ENCODE results near the gene PAX9.

The PAX9 gene

DNA sequence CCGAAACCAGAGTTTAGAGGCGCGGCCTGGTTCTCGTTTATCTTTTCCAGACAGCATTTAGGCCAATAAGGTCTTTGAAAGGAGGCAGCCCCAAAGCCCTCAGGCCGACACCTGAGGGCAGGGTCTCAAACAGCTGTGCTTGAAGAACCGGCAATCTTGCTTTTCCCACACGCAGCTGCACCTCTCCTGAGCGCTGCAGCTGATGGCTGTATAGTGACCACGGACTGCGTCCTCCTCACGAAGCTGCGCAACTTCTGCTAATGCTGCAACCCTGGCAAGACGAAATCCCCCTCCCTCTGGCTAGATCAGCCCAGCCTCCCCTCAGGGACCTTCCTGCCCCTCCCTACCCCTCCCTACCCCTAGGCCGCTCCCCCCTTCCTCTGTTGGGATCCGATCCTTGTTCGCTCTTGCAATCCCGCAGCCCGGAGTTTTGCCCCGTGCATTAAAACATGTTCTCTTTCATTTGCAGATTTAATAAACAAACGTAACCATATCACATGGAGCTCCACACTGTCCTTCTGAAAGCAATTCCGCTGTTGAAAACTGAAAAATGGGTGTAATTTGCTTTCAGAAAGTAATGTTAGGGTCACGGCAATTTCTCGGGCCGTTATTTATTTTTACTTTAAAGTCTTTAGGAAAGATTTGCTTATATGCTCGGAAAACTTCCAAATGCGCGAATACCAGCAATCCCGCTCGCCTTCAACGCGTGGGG, 4.8 kb upstream of the PAX9 start:
- no peak for DNase-seq

DNA sequence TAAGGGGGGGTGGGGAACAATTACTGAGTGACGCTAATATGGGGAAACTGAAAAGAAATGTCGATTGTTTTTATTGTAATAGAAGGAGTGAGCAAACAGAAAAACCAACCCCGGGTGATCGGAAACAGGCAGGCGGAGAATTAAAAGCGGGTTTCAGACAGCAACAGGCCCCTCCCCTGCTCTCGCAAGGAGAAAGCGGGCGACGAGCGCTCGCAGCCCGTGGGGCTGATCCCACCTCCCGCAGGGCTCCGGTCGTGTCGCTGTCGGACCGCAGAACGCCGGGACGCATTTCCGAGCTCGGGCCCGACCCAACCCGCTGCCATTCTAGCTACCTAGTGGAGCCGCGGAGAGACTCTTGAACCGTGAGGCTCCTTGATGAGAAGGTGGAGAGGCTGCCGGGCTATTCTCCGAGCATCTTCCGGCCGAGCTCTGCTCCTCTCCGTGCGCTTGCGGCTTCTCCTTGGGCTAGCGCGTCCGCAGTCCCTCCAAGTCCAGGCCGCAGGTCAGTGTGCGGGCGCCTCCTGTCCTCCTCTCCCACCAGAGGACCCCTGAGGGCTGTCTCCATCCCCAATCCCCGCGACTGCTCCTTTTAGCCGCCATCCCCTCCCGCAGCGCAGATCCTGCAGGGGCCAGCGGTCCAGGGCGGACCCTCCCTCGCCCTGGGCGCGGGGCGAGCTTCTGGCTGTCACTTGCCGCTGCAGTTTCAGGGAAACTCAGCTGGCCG, 4.1 kb upstream of the PAX9 start:
- no peak for DNase-seq

DNA sequence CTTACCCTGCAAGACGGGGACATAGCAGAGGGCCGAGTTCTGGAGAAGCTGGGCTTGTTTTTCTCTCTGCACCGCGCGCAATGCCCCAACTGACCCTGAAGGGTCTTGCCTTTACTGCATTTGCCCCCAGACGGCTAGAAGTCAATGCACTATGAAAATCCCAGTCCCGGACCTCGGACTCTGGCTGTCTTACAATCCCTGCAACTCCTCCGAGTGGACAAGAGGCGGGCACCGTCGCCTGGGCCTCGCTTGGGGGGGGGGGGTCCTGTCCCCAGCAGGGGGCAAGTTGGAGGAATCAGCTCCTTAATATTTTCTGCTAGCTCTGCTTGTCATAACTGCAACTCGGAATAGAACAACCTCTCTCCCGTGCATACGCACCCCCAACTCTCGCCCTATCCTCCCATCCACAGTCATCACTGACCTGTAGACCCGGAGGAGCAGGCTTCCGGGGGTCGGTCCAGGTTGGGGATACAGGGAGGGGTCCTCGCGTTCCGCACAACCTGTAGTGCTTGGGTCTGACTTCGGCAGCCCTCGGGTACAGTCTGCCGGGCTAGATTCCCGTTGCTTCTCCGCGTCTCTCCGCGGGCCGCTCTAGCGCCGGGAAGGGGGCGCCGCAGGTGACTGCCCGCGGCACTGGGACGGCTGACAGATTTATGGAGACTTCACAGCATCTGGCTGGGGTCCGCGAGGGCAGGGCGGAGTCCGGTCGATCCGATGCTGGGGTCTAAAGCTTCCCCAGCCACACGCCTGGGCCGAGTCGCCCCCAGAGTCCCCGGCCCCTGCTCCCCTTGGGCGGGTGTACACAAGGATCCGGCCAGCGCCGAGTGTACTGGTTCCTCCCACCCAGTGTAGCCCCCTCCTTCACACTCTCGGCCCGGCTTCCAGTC, 3.3 kb upstream of the PAX9 start:
- no peak for DNase-seq

GRCh38 chr14:36659010-36659821, 2.4 kb upstream of the PAX9 start:
- DNase-seq: no peak

DNA sequence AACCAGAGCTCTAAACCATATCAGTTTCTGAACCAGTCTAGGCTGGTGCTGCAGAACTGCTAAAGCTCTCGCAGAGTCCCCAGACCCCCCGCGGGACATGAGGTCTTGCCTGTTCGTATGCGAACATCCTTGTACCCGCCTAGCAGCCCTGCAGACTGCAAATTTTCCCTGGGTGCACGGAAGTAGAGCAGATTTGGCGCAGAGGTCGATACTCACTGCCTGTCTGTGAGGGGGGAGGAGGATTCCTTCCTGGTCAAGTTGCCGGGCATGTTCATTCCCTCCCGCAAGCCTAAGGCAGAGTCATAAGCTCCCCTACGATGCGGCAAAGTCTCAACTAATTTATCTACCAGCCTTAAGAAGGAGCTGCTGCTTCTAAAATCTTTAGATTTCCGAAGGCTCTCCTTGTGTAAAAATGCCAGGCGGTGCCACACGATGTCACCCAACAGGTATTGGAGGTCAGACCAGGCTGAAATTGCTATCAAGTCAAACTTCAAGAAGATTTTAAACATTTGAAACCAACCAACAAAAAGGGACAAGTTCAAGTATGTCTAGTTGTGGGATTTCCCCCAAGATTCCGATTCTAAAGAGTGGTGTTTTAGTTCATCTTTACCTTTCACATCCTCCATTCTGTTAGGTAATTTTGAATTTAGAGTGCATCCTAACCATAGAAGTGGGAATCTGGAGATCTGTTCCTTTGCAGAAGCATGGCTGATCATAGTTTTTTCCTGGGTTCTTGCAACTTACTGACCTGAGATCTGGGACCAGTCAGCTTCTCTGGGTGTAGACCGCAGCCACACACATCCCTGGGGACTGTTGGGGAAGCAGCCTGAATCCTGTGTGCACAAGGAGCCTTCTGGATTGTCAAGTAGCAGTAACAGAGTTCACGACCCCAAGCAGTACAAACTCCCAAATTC, 1.6 kb upstream of the PAX9 start:
- DNase-seq: no peak

DNA sequence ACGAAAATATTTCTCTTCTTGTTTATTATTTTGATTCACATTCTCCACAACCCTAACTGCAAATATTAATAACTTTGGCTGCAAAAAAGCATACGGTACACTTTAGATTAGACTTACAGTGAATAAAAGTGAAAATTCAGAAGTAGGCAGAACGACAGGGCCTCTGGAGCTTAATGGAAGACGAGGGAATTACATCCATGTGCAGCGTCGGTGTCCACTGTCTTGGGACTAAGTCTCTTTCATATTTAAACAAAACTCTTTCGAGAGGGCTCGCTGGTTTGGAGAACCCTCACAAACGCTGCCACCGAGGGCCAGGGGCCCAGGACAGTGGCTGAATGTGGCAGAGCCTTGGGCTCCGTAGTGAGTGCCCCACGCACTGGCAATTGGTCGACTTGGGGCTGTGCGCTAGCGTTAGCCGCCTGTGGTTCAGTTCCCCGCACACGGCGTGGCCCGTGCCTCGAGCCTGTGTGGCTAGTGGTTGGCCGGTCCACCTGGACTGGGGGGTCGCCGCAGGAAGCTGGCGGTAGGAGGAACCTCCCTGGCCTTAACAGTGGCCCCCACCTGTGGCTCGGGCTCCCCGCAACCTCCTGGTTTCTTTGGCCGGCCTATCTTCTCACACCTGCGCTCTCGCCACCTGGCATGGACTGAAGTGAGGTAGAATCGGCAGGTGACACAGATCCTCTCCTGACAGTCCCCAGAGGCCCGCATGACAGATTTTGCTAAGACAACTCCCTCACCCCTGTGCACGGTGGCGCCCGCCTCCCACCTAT, 739 bp upstream of the PAX9 start:
- no peak for DNase-seq

DNA sequence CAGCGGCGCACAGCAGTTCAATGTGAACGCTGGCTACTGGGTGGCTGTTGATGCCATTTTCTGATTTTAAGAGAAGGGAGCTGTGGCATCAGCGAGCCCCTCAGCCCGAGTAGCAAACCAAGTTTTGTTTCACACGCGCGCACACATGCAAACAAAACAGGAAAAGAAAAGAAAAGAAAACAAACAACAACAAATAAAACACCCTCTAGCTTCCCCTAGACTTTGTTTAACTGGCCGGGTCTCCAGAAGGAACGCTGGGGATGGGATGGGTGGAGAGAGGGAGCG, 540 bp downstream of the PAX9 start:
- DNase-seq: no peak

- no peak for DNase-seq
These were observed 1.1 kb downstream of the PAX9 start for GRCh38 chr14:36662543-36663403.

DNA sequence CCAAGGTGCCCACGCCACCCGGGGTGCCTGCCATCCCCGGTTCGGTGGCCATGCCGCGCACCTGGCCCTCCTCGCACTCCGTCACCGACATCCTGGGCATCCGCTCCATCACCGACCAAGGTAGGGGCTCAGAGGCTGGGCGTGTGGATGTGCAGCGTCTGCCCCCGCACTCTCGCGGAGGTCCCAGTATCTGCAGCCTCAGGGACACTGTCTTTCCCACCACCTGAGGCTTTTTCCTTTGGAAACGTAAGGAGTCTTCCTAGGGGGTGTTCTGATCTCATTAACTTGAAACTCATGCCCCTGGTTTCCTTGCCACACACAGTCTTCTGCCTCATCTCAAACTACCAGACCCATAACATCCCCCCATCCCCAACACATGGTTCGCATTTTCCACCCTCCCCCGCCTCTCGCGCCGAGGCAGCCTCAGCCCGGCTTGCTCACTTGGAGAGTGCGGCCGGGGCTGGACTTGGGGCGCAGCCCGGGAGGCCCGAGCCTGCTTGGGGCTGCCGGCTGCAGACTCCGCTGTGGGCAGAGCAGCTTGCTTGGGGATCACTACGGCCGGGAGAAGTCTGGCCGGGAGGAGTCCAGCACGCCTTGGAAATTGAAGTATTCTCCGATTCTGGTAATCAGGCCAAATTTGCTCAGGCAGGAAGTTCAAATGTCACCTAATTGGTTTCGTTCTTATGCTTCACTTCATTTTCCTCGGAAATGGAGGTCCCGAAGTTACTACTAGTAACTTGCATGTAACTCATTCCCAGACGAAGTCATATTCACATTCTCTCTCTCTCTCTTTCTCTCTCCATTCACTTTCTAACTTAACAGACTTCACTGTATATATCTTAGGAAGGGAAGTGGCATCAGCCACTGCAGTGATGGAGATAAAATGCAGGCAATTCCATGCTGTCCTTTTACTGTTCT, 2.0 kb downstream of the PAX9 start:
- no peak for DNase-seq

DNA sequence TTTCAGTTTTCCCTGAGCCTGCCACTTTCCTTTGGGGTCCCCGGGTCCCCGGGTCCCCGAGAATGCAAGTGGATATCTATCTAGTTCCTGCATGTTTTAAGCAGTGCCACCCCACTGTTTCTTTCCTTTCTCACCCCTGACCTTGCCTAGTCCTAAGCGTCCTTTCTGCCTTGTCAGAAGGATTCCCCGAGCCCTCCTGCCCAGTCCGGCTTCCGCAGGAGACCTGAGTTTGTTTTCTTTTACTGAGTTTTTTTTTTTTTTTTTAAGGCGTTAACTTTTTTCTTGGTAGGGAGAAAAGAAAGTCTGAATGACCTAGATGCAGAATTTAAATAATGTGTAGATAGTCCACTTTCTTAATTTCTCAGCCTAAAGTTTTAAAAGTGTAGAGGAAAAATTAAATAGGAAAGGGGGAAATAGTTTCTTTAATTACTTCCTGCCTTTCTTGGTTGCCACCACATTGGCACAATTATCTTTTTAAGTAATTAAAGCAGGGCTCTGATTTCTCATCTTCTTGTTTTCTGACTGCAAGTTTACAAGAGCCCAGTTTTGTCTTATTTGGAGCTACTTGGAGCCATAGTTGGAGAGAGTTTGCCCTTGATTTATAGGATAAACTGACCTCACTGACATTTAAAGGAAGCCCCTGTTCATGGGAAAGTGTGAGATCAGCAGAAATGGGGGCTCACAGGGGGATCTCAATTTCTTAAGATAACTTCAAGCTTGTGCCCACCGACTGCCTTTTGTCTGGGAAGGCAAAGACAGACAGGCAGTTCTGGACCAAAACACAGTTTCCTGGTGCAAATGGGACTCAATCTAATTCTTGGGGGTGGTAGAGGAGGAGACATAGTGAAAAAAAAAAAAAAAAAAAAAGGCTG, 2.9 kb downstream of the PAX9 start:
- no peak for DNase-seq

GRCh38 chr14:36665887-36666415, 4.3 kb downstream of the PAX9 start:
- DNase-seq: no peak

- no peak for DNase-seq
These were observed 5.0 kb downstream of the PAX9 start for GRCh38 chr14:36666416-36667206.

GRCh38 chr14:36667679-36668078, 6.0 kb downstream of the PAX9 start:
- DNase-seq: no peak

DNA sequence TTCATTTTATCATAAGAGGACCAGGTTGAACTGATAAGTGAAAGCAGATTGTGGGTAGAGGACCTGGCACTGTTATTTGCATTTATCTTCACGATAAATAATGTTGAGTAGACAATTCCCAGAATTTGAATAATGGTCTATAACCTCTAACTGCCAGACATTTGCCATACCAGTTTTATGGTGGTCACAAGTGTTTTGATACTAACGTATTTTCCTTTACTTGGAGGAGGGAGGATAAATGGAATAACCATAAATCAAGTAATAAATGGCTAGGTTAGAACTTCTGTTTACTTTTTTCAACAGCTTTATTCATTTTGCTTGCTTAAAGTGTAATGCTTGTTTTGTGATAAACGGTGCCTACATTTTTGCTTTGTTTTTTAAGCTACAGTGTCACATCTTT, 9.5 kb downstream of the PAX9 start:
- no peak for DNase-seq

- DNase-seq: no peak
These were observed 10.4 kb downstream of the PAX9 start for GRCh38 chr14:36672095-36672494.

DNA sequence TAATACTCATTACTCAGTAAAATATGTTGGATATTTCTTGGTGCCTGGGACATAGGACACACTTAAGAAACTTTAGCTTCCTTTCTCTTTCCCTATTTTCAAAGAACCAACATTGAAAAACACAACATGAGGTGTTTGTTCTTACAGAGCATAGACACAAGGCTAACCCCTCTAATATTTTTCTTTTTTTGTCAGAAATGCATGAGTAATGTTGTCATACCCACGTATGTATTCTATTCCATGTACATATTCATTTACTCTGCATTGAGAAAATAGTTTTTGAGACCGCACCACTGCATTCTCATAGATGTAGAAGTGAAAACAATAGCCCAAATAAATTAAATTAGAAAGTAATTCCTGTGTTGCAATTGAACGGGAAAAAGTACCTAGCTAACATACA, 13.0 kb downstream of the PAX9 start:
- DNase-seq: no peak

GRCh38 chr14:36675581-36675980, 13.9 kb downstream of the PAX9 start:
- no peak for DNase-seq
